ENCODE data around the gene FXR1. TPM values are rescaled to one million over a fixed set of nuclear protein-coding genes. Genes with fewer than 3 reads are reported as not detected.

FXR1 gene
- total RNA-seq, 1 donor from 2014 or later = 216 TPM

GRCh38 chr3:180934638-180935037, 22.2 kb downstream of the FXR1 start:
- DNase-seq (ENCODE audit: low spot score, unreplicated experiment) = no peak
- Mint-ChIP-seq H3K36me3 (ENCODE audit: insufficient read depth) (peaks cover 15% of the 10 kb centered on the region), H3K27me3 (no peaks in the 10 kb centered on the region), H3K27ac (no peak overlapping the region), H3K4me1 (ENCODE audit: low read depth) (peaks cover 5% of the 10 kb centered on the region), H3K9me3 (ENCODE audit: low read depth) (no peaks in the 10 kb centered on the region), H3K4me3 (ENCODE audit: low read depth) (no peak overlapping the region)
- TF ChIP-seq CTCF (IDR thresholded peaks at IDR 0.05; ENCODE audit: unreplicated experiment) = no peak

- Mint-ChIP-seq H3K27me3 (no peaks in the 10 kb centered on the region), H3K4me1 (ENCODE audit: low read depth) (no peaks in the 10 kb centered on the region), H3K4me3 (ENCODE audit: low read depth) (no peak overlapping the region), H3K27ac (no peak overlapping the region), H3K9me3 (ENCODE audit: low read depth) (no peaks in the 10 kb centered on the region), H3K36me3 (ENCODE audit: insufficient read depth) (peaks cover 24% of the 10 kb centered on the region)
- TF ChIP-seq CTCF (IDR thresholded peaks at IDR 0.05; ENCODE audit: unreplicated experiment) = no peak
- DNase-seq (ENCODE audit: low spot score, unreplicated experiment) = no peak
These were observed 28.4 kb downstream of the FXR1 start for GRCh38 chr3:180940826-180941225.

GRCh38 chr3:180947761-180948390, 35.4 kb downstream of the FXR1 start:
- H3K27ac Mint-ChIP-seq = no peak overlapping the region
- no peak for DNase-seq (ENCODE audit: low spot score, unreplicated experiment)
- no peak overlapping the region for H3K4me3 Mint-ChIP-seq (ENCODE audit: low read depth)
- no peaks in the 10 kb centered on the region for H3K9me3 Mint-ChIP-seq (ENCODE audit: low read depth)
- H3K4me1 Mint-ChIP-seq (ENCODE audit: low read depth) = peaks cover 10% of the 10 kb centered on the region
- TF ChIP-seq CTCF (IDR thresholded peaks at IDR 0.05; ENCODE audit: unreplicated experiment) = no peak
- H3K36me3 Mint-ChIP-seq (ENCODE audit: insufficient read depth) = peaks cover 26% of the 10 kb centered on the region
- no peaks in the 10 kb centered on the region for H3K27me3 Mint-ChIP-seq

- Mint-ChIP-seq H3K36me3 (ENCODE audit: insufficient read depth) (peaks cover 34% of the 10 kb centered on the region), H3K27ac (no peak overlapping the region), H3K4me3 (ENCODE audit: low read depth) (no peak overlapping the region), H3K9me3 (ENCODE audit: low read depth) (no peaks in the 10 kb centered on the region), H3K4me1 (ENCODE audit: low read depth) (peaks cover 5% of the 10 kb centered on the region), H3K27me3 (no peaks in the 10 kb centered on the region)
- TF ChIP-seq CTCF (IDR thresholded peaks at IDR 0.05; ENCODE audit: unreplicated experiment) = no peak
- DNase-seq (ENCODE audit: low spot score, unreplicated experiment) = no peak
These were observed 47.2 kb downstream of the FXR1 start for GRCh38 chr3:180959691-180960090.

GRCh38 chr3:180961087-180961486, 48.6 kb downstream of the FXR1 start:
- H3K36me3 Mint-ChIP-seq (ENCODE audit: insufficient read depth) = peaks cover 29% of the 10 kb centered on the region
- H3K4me1 Mint-ChIP-seq (ENCODE audit: low read depth) = peaks cover 5% of the 10 kb centered on the region
- H3K4me3 Mint-ChIP-seq (ENCODE audit: low read depth) = no peak overlapping the region
- H3K27ac Mint-ChIP-seq = no peak overlapping the region
- no peaks in the 10 kb centered on the region for H3K27me3 Mint-ChIP-seq
- TF ChIP-seq CTCF (IDR thresholded peaks at IDR 0.05; ENCODE audit: unreplicated experiment) = no peak
- DNase-seq (ENCODE audit: low spot score, unreplicated experiment) = no peak
- no peaks in the 10 kb centered on the region for H3K9me3 Mint-ChIP-seq (ENCODE audit: low read depth)
